ENCODE results near the gene SLC3A2.
A peak's percentile ranks its signal among the peaks of the same experiment; 100 is the strongest.

SLC3A2 gene

GRCh38 chr11:62844154-62844553 is 36.5 kb upstream of the SLC3A2 start:
- Mint-ChIP-seq H3K27ac (no peak overlapping the region), H3K4me3 (no peak overlapping the region), H3K27me3 (ENCODE audit: low read depth, poor library complexity) (peaks cover 12% of the 10 kb centered on the region), H3K9me3 (peaks cover 20% of the 10 kb centered on the region), H3K4me1 (peaks cover 13% of the 10 kb centered on the region), H3K36me3 (ENCODE audit: low read depth) (peaks cover 4% of the 10 kb centered on the region)
- TF ChIP-seq, protein P1, sequence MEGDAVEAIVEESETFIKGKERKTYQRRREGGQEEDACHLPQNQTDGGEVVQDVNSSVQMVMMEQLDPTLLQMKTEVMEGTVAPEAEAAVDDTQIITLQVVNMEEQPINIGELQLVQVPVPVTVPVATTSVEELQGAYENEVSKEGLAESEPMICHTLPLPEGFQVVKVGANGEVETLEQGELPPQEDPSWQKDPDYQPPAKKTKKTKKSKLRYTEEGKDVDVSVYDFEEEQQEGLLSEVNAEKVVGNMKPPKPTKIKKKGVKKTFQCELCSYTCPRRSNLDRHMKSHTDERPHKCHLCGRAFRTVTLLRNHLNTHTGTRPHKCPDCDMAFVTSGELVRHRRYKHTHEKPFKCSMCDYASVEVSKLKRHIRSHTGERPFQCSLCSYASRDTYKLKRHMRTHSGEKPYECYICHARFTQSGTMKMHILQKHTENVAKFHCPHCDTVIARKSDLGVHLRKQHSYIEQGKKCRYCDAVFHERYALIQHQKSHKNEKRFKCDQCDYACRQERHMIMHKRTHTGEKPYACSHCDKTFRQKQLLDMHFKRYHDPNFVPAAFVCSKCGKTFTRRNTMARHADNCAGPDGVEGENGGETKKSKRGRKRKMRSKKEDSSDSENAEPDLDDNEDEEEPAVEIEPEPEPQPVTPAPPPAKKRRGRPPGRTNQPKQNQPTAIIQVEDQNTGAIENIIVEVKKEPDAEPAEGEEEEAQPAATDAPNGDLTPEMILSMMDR (IDR thresholded peaks at IDR 0.05), result no peak
- no peak for DNase-seq

DNA sequence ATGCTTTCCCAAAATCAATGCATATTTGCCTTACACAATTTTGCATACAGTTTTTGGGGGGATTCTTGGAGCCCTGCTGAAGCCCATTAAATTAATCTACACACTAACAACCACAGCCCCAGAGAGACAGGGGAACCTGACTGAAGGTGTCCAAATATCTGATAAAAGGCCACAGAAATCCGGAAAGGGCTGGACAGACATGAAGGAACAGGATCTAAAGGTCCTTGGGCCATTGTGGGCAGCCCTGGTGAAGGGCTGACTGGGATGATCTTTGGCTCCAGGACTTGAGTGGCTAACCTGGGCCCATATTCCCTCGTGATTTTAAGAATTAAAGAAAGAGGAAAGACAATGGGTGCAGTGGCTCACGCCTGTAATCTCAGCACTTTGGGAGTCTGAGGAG is 34.5 kb upstream of the SLC3A2 start:
- Mint-ChIP-seq H3K36me3 (ENCODE audit: low read depth) (peaks cover 4% of the 10 kb centered on the region), H3K27me3 (ENCODE audit: low read depth, poor library complexity) (peaks cover 12% of the 10 kb centered on the region), H3K4me3 (no peak overlapping the region), H3K9me3 (peaks cover 20% of the 10 kb centered on the region), H3K4me1 (no peaks in the 10 kb centered on the region), H3K27ac (no peak overlapping the region)
- TF ChIP-seq, protein P1 (IDR thresholded peaks at IDR 0.05), result no peak
- no peak for DNase-seq

- Mint-ChIP-seq H3K4me1 (peaks cover 15% of the 10 kb centered on the region), H3K9me3 (peaks cover 20% of the 10 kb centered on the region), H3K27me3 (ENCODE audit: low read depth, poor library complexity) (peaks cover 12% of the 10 kb centered on the region), H3K27ac (no peak overlapping the region), H3K4me3 (no peak overlapping the region), H3K36me3 (ENCODE audit: low read depth) (peaks cover 18% of the 10 kb centered on the region)
- TF ChIP-seq, protein P1 (IDR thresholded peaks at IDR 0.05), result no peak
- DNase-seq, result no peak
Observed at GRCh38 chr11:62847767-62848314, 32.9 kb upstream of the SLC3A2 start.

- H3K4me3 Mint-ChIP-seq, result peak overlapping the region; percentile 53
- DNase-seq, result no peak
- peaks cover 41% of the 10 kb centered on the region for H3K4me1 Mint-ChIP-seq
- peaks cover 14% of the 10 kb centered on the region for H3K9me3 Mint-ChIP-seq
- peak overlapping the region; percentile 96 for H3K27ac Mint-ChIP-seq
- TF ChIP-seq, protein P1 (IDR thresholded peaks at IDR 0.05), result no peak
- H3K36me3 Mint-ChIP-seq (ENCODE audit: low read depth), result peaks cover 45% of the 10 kb centered on the region
- H3K27me3 Mint-ChIP-seq (ENCODE audit: low read depth, poor library complexity), result peaks cover 12% of the 10 kb centered on the region
Observed at GRCh38 chr11:62850911-62851806, 29.5 kb upstream of the SLC3A2 start.

- Mint-ChIP-seq H3K27me3 (ENCODE audit: low read depth, poor library complexity) (peaks cover 7% of the 10 kb centered on the region), H3K27ac (peak overlapping the region; percentile 96), H3K4me1 (peaks cover 41% of the 10 kb centered on the region), H3K4me3 (peak overlapping the region; percentile 53), H3K36me3 (ENCODE audit: low read depth) (peaks cover 43% of the 10 kb centered on the region), H3K9me3 (peaks cover 9% of the 10 kb centered on the region)
- TF ChIP-seq, protein P1 (IDR thresholded peaks at IDR 0.05), result no peak
- no peak for DNase-seq
Observed at GRCh38 chr11:62851807-62852522, 28.7 kb upstream of the SLC3A2 start.
